Testis (tissue), 2 donors: ENCODE measurements around the gene NCK2.

Experiments used
- POLR2A ChIP-seq: fragments of 450-650 bp; IDR thresholded peaks from one replicate; pipeline ENCODE4 v1.6.1; 2017; ENCODE audit warnings: antibody characterized with exemption, mild to moderate bottlenecking, moderate library complexity
- TF ChIP-seq, protein P1 (sequence below), 3 experiments: fragments of 450-650 bp in 2 of 3; fragments of 200-600 bp in 1 of 3; sonication (generic) in 1 of 3; IDR thresholded peaks; one replicate each; pipeline ENCODE4 v1.5.1; 2016 to 2019; ENCODE audit warnings: antibody characterized with exemption in 3 of 3, mild to moderate bottlenecking in 2 of 3, moderate library complexity in 1 of 3

DNA sequence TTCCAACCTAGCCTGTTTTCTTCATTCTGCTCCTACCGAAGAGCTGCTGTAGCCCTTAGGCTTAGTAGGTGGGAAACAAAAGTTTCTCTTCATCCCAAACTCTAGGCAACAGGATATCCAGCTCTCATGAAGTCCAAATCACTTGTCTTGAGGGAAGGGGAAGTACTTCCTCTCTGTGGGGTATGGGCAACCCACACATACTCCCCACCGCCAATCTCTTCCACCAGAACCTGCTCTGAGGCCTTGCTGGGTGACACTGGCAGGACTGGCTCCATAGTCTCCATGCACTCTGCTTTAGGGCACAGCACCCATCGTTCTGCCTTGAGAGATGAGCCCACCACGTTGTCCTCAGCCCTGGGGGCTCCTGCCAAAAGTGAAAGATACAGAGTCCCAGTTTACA lies 173.0 kb downstream of the NCK2 start:
- TF ChIP-seq, protein P1, sequence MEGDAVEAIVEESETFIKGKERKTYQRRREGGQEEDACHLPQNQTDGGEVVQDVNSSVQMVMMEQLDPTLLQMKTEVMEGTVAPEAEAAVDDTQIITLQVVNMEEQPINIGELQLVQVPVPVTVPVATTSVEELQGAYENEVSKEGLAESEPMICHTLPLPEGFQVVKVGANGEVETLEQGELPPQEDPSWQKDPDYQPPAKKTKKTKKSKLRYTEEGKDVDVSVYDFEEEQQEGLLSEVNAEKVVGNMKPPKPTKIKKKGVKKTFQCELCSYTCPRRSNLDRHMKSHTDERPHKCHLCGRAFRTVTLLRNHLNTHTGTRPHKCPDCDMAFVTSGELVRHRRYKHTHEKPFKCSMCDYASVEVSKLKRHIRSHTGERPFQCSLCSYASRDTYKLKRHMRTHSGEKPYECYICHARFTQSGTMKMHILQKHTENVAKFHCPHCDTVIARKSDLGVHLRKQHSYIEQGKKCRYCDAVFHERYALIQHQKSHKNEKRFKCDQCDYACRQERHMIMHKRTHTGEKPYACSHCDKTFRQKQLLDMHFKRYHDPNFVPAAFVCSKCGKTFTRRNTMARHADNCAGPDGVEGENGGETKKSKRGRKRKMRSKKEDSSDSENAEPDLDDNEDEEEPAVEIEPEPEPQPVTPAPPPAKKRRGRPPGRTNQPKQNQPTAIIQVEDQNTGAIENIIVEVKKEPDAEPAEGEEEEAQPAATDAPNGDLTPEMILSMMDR (IDR thresholded peaks at IDR 0.05): no peak
- TF ChIP-seq POLR2A: no peak
